HG03460 (cell line): ENCODE results near the gene CYP27B1.

ENCODE experiments used
- ATAC-seq: cut with Tn5 transposase; IDR thresholded peaks from one replicate; pipeline ENCODE4 v1.9.1; 2021; ENCODE audit not compliant: unreplicated experiment

The CYP27B1 gene

DNA sequence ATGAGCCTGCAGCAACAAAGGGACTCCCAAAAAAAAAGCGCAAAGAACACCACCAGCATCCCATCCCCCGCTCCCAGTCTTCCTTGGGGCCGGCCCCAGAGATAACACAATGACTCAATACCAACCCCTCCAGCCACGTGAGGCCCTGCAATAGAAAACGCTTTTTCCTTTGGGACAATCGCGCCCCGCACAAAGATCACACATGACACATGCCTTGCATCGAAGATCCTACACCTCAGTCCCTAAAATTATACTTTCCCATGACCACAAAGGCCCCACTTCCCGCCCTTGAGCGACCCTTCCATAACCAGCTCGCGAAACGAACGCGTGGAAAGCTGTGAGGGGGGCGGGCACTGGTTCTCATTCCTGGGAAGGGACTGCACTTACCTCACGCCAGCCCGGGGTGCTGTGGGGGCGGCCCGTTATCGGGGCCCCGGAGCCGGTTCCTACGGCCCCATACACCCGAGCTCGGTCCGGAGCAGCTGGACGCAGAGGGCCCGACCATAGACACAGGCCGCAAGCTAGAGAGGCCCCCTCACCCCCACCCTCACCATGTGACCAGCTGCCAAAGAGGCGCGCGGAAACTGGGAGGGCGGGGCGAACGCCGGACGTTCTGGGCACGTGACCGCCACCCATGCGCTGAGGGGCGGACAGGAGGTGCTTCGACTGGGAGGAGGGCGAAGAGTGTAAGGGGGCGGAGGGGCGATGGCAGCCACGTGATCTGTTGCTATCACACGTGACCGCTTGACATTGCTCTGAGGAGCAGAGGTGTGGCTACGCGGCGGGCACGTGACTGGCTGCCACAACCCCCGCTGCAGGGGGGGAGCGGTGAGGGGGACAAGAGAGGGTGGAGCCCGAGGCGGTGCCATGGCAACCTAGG, 14.8 kb downstream of the CYP27B1 start, which contains the start of gene CDK4:
TSS of gene CDK4 (minus strand) at position 523 of the 880 bp plus-strand sequence. CDS start 593 bp downstream, outside the sequence.
- ATAC-seq: peak; percentile 61

DNA sequence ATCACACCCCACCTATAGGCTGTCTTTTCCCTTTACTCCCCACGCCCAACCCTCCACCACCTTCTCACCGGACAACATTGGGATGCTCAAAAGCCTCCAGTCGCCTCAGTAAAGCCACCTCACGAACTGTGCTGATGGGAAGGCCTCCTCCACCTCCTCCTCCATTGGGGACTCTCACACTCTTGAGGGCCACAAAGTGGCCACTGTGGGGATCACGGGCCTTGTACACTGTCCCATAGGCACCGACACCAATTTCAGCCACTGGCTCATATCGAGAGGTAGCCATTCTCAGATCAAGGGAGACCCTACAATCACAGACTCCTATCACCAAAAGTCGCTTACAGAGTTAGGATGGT, 15.5 kb downstream of the CYP27B1 start:
- ATAC-seq: no peak

DNA sequence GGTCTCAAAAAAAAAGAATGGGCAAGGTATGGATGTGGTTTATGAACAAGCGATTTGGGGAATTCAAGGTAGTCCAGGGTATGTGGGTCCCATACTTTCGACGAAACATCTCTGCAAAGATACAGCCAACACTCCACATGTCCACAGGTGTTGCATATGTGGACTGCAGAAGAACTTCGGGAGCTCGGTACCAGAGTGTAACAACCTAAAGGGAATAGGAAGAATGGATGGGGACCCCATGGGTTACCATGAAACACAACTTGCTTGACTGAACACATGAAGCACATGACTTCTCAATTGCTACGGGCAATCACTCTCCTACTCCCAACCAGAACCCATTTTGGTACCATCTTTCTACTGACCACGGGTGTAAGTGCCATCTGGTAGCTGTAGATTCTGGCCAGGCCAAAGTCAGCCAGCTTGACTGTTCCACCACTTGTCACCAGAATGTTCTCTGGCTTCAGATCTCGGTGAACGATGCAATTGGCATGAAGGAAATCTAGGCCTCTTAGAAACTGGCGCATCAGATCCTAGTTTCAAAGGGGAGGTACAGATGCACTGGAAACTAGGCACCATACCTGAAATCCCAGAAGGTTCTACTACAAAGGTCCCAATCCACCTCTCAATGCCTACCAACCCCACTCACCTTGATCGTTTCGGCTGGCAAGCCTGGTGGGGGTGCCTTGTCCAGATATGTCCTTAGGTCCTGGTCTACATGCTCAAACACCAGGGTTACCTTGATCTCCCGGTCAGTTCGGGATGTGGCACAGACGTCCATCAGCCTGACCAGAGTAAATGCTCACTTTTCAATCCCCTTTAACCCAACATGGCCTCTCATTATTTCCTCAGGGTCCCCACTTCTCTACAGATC, 16.1 kb downstream of the CYP27B1 start:
- no peak for ATAC-seq

DNA sequence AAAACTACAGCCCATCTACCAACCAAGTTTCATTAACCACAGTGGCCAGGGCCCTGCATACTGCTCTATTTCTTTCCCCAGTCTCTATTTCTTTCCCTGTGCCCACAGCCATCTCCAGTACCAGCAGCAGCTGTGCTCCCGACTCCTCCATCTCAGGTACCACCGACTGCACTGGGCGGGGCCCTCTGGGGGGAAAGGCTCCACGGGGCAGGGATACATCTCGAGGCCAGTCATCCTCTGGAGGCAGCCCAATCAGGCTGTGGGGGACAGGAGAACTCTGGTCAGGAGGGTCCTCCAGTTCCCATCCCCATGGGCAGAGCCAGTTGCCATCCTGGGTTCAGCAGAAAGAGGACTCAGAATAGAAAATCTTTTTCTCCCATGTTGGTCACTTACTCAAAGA, 17.8 kb downstream of the CYP27B1 start:
- ATAC-seq: no peak

DNA sequence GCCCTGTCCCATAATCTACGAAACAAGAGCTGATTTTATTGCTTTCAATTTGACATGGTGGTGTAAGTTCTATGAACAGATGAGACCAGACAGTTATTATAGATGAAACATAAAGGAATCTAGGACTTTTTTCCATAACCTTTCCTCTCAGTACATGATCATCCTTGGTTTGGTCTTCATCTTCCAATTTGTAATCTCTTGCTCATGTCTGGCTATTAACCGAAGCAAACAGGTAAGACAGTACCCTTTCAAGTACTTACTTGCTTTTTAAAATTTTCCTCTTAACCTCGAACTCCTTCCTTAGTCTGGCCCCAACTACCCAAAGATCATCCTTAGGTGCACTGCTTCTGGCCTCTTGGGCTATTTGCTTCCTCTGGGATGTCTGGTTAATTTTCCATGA, 20.9 kb downstream of the CYP27B1 start:
- ATAC-seq: no peak

DNA sequence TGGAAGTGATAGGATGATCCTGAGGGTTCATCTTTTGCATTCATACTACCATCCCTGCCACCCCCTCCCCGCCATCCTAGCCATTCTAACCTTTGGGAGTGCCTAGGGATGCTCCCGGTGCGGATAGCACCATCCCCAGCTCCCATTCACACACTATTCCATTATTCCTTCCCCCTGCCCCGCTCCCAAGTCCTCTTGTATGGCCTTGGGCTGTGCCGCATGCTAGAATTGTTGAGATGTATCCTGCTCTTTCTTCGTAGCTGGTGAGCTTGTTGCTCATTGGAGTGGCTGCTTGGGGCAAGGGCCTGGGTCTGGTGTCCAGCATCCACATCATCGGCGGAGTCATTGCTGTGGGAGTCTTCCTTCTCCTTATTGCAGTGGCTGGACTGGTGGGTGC, 21.4 kb downstream of the CYP27B1 start:
- ATAC-seq: no peak

DNA sequence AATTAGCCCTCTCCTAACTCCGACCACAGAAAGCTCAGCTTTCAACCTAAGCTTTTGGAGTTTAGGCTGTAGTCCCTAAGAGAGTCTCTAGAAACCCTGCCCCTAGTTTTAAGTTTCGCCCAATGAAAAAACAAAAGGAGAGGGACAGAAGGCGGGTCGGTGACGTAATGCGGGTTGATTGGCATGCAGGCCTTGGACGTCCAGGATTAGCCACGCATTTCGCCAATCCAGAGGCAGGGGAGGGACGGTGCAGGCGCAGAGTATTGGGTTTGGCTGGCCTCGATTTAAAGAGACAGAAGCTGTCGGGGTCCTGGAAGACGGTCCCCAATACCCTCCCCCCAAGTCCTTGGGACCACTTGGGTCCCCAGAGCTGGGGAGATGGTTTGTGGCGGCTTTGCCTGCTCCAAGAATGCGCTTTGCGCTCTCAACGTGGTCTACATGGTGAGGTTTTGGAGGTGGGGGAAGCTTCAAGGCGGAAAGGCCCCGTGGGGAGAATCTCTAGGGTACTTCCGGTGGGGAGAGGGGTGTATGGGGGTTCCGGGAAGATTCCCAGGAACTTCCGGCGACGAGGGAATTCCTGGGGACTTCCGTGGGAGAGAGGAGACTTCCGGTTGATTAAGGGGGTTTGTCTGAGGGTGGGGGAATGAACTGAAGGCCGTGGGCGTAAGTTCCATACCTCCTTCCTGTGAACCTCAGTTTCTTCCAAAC, 21.9 kb downstream of the CYP27B1 start, which contains the start of gene TSPAN31:
TSS of gene TSPAN31 (plus strand) at position 263 of the 708 bp plus-strand sequence. CDS start at position 379, 116 bp downstream.
- peak; percentile 78 for ATAC-seq

DNA sequence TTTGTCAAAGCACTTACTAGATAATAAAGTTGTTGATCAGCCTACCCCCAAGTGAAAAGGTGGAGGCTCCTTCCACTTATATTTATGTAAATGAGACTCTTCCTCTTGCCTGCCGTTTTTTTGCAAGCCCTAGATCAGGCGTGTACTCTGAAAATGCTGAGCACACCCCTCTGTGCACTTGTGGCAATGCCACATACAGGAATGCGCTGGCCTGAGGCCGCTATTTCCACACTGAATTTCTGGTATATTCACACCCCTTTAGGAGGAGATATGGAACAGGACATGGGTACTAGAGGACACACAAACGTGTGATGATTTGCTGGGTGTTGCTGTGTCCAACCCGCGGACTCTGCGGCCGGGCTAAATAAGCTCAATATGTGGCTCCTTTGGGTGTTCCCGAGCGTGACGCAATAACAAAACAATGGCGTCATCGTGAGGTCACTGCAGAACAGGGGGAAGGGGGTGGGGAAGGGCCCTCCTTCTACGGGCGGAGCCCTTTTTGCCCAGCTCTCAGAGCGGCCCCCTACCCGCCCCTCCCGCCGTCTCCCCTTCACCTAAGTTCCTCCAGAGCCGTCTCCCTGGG, 22.6 kb downstream of the CYP27B1 start:
- ATAC-seq: peak; percentile 32

DNA sequence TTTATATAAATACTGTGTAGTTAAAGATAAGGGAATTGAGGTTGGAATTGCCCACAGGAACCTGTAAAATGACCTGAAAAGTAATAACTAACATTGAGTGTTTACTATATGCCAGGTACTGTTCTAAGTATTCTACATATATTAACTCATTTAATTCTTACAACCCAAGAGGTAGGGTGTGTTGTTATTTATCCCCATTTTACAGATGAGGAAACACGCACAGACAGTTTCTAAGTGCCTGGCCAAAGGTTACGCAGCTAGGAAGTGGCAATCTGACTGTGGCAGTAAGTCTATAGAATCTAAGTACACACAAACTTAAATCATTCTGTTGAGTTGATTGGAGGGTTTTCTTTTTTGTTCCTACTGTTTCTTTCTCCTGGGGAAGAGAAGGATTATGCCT, 23.1 kb downstream of the CYP27B1 start:
- no peak for ATAC-seq

DNA sequence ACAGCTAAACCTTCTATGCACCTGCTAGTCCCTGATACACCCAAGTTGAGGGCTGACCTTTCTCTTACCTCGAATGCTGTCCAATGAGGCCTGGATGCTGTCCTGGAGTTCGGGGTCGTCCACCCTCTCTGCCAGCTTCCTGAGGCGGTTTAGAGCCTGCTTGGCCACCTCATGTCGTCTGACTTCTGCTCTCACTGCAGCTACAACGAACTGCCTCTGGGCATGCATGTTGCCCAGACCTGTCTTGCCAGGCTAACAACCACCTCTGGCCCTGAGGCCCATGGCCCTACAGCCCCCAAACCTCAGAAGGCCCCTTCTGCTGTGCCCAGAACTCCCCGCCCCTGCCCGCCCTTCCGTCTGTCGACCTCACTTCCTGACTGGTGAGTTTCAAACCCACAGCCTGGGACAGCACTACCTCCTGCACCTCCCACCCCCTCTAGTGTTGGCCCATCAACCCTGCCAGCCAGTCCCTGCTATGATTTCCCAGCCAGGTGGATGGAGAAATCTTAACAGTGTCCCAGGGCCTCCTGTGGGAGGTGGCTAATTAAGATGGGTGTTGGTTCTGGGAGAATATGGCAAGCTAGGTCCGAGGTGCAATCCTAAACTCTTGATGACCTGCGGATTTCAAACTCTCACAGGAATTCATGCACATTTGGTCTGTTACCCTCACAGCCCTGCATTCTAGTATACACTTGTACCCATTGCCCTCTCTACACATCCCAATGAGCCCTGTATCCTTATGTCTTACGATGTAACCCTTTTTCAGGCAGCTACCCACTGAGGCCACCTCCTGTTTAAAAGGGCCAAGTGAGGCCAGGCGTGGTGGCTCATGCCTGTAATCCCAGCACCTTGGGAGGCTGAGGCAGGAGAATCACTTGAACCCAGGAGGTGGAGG, 24.8 kb downstream of the CYP27B1 start:
- peak; percentile 56 for ATAC-seq

DNA sequence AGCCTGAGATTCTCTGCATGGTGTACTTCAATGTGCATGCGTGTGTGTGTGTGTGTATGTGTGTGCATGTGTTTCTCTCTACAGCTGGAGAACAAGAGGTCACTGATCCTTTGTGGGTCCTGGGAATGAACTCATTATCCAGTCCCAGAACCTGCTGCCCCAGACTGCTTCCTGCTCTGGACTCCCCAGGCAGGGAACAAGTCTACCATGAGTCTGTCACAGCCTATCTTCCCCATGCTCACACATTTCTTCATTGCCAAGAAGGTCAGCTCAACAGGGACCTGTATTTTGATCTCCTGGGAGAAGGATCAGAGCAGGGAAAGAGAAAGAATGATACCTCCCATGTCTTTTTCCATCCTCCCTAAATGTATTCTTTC, 25.5 kb downstream of the CYP27B1 start:
- no peak for ATAC-seq

DNA sequence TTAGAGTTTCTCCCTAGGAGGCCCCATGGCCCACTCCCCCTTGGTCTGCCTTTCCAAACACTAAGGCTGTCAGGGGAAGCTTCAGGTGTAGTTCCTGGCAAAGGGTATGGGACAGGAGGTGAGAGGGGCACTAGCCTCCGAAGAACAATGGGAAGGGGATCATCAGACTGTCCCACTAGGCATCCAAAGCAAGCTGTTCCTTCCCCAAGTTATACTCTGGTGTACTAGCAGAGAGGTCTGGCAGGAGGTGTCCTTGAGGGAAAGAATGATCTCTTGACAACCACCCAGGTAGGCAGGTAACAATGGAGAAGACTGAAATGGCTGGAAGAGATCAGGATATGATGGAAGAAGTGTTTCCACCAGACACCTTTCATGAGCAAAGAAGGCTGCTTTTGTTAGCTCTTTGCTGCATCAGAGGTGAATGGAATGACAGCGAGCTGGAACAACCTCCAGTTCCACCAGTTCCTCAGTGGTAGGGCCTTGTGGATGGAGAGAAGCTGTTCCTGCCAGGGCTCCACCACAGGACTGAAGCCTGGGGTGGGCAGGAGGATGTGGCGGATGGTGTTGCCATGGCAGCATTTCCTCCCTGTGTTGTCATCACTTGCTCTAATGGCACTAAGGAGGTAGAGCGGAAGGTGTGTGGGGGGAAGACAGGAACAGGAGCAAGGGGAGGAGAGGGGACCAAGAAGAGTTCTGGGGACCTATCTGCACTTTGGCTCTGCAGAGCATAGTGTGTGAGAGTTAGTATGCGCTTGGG, 26.0 kb downstream of the CYP27B1 start:
- peak; percentile 53 for ATAC-seq

DNA sequence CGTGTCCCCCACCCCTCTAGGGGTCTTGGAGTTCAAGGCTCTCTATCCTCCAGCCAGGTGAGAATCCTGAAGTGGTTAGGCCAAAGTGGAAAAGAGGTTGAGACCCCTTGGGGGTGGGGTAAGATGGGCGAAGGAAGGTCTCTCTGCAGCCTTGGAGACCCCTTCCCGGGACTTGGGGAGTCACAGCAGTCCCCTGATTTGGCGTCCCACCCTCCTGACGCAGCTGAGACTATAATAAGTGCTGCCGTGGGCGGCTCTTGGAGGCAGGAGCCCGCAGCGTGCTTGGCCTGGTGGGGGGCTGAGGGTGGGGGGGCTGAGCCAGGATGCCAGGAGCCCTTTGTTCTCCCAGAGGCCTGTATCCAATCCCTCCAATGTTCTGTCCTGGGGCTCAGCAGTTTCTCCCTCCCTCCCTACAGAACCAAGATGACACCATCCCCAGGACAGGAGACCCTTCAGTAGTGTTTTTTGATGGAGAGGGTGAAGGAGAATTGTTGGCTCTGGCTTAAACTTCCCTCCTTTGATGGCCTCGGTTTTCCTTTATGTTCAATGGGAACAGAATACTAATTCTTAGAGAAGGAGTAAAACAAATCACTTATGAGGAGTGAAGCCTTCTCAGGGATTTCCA, 26.9 kb downstream of the CYP27B1 start:
- ATAC-seq: no peak

DNA sequence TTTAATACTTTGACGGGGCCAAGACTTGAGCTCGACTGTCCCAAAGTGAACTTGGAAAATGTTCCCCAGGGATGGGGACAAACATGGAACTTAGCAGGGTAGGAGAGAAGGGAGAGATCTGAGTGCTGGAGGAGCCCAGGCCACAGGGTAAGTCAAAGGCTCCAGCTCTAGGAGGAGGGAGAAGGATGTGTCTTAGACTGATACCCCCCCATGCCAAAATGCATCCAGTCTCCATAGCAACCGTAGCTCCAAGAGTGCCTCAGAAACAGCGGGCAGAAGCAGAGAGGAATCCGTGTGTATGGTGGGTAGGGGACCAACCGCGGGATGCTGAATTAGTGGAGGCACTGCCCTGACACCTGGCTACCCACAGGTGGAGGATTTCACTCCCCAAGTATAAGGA, 27.5 kb downstream of the CYP27B1 start:
- no peak for ATAC-seq

DNA sequence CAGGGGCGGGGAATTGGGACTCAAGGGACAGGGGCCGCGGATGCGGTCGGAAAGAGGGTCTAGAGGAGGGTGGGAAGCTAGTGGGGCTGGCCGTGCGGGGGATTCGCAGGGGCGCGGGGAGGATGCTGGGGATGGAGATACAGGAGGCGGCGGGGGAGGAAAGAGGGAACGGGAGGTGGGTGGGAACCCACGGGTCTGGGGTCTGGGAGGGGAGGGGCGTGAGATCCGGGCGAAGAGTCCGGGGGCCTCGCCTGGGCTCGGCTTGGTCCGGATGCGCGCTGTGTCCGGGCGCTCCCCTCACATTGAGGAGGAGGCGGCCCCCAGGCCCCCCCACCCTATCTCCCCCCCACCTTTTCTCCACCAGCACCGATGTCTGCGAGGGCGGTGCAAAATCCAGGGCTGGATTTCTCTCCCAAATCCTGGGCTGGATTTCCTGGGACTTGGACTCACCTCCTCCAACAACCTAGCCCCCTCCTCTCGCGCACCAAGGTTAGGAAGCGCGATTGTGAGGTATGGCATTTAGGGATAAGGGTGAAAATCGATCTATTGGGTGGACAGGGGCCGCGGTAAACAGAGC, 28.1 kb downstream of the CYP27B1 start, which contains the start of gene AGAP2:
TSS of gene AGAP2 (minus strand) at position 82 of the 577 bp plus-strand sequence. CDS start 496 bp downstream, outside the sequence.
- no peak for ATAC-seq

DNA sequence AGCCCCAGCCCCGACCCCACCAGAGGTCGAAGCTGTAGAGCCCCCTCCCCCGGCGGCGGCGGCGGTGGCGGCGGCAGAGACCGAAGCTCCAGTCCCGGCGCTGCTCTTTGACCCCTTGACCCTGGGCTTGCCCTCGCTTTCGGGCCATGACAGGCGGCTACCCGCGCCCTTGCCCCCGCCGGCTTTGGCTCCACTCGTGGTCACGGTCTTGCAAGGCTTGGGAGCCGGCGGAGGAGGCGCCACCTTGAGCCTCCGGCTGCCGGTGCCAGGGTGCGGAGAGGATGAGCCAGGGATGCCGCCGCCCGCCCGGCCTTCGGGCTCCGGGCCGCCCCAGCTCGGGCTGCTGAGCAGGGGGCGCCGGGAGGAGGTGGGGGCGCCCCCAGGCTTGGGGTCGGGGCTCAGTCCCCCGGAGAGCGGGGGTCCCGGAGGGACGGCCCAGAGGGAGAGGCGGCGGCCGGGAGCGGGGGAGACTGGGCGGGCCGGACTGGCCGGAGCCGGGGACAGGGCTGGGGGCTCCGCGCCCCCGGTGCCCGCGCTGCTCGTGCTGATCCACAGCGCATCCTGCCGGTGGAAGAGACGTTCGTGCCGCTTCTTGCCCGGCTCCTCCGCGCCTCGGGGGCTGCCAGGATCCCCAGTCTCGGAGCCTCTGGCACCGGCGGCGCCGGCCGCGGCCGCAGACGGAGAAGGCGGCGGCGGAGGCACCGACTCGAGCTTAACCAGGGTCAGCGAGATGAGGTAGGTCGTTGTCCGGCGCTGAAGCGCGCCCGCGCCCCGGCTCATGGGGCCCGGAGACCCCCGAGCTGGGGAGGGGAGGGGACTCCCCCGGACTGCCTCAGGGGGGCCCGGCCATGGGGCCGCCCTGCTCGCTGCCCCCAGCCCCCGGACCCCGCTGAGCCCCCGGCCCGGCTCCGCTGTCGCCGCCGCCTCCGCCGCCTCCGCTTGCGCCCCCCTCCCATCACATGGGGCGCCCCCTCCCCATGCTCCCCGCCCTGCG, 29.1 kb downstream of the CYP27B1 start:
- no peak for ATAC-seq
